ENCODE data around the gene KANK4.

KANK4 gene

GRCh38 chr1:62280960-62281465, 38.2 kb downstream of the KANK4 start:
- no peak for DNase-seq (ENCODE audit: extremely low spot score)
- TF ChIP-seq ARNT (IDR thresholded peaks at IDR 0.05) (no peak), L3MBTL2 (conservative IDR thresholded peaks at IDR 0.05) (0 out of 2 replicates have a peak, but pooled peaks have one; percentile 8), SUZ12 (IDR thresholded peaks at IDR 0.05) (no peak), SP1 (IDR thresholded peaks at IDR 0.05) (no peak), TARDBP (IDR thresholded peaks at IDR 0.05) (no peak), LEF1 (IDR thresholded peaks at IDR 0.05; ENCODE audit: borderline replicate concordance) (no peak)
- POLR2A ChIA-PET = no interaction called here
- CTCF ChIA-PET = no interaction called here

GRCh38 chr1:62280150-62280549, 39.1 kb downstream of the KANK4 start:
- POLR2A ChIA-PET = interaction anchor here (0.6 kb wide), 1 partner anchor 62 kb away, joined by 3 read pairs; no protein-coding TSS in a partner anchor
- DNase-seq (ENCODE audit: extremely low spot score) = no peak
- TF ChIP-seq FOXK2 (IDR thresholded peaks at IDR 0.05) = no peak
- CTCF ChIA-PET = interaction anchor here (1.9 kb wide), 1 partner anchor 14 kb away, joined by 5 read pairs; no protein-coding TSS in a partner anchor

- POLR2A ChIA-PET = no interaction called here
- TF ChIP-seq PKNOX1 (IDR thresholded peaks at IDR 0.05) = no peak
- CTCF ChIA-PET = no interaction called here
- no peak for DNase-seq (ENCODE audit: extremely low spot score)
These were observed 42.4 kb downstream of the KANK4 start for GRCh38 chr1:62276791-62277190.

GRCh38 chr1:62274496-62275485, 44.4 kb downstream of the KANK4 start:
- POLR2A ChIA-PET = no interaction called here
- no peak for DNase-seq (ENCODE audit: extremely low spot score)

GRCh38 chr1:62273953-62274352, 45.3 kb downstream of the KANK4 start:
- TF ChIP-seq FOXK2 (IDR thresholded peaks at IDR 0.05) (no peak), SUZ12 (IDR thresholded peaks at IDR 0.05) (no peak), BHLHE40 (IDR thresholded peaks at IDR 0.05; ENCODE audit: borderline replicate concordance) (no peak)
- DNase-seq (ENCODE audit: extremely low spot score) = no peak
- ChIA-PET POLR2A (no interaction called here), CTCF (no interaction called here)

More at GRCh38 chr1:62274496-62275485, 44.4 kb downstream of the KANK4 start:
- TF ChIP-seq LEF1 (IDR thresholded peaks at IDR 0.05; ENCODE audit: borderline replicate concordance) = no peak
- TF ChIP-seq PKNOX1 (IDR thresholded peaks at IDR 0.05) = no peak
- TF ChIP-seq ARNT (IDR thresholded peaks at IDR 0.05) = no peak
- TF ChIP-seq BHLHE40 (IDR thresholded peaks at IDR 0.05; ENCODE audit: borderline replicate concordance) = no peak
- TF ChIP-seq TARDBP (IDR thresholded peaks at IDR 0.05) = no peak
- no peak for TF ChIP-seq SP1 (IDR thresholded peaks at IDR 0.05)
- TF ChIP-seq CTBP1 (IDR thresholded peaks at IDR 0.05; ENCODE audit: borderline replicate concordance) = no peak
- no peak for TF ChIP-seq FOXM1 (IDR thresholded peaks at IDR 0.05; ENCODE audit: borderline replicate concordance)
- TF ChIP-seq ZNF384 (IDR thresholded peaks at IDR 0.05) = no peak
- TF ChIP-seq NFRKB (IDR thresholded peaks at IDR 0.05) = no peak
- no peak for TF ChIP-seq SUZ12 (IDR thresholded peaks at IDR 0.05)
- TF ChIP-seq FOXK2 (IDR thresholded peaks at IDR 0.05) = no peak
- no peak for TF ChIP-seq FOXA1 (IDR thresholded peaks at IDR 0.05)
- no peak for TF ChIP-seq HDGF (IDR thresholded peaks at IDR 0.05; ENCODE audit: borderline replicate concordance)
- TF ChIP-seq ELF4 (IDR thresholded peaks at IDR 0.05) = no peak
- no peak for TF ChIP-seq L3MBTL2 (conservative IDR thresholded peaks at IDR 0.05)
- CTCF ChIA-PET = no interaction called here

GRCh38 chr1:62271948-62272728, 47.1 kb downstream of the KANK4 start:
- CTCF ChIA-PET = no interaction called here
- POLR2A ChIA-PET = no interaction called here
- peak; percentile 53 for DNase-seq (ENCODE audit: extremely low spot score)
- TF ChIP-seq LEF1 (IDR thresholded peaks at IDR 0.05; ENCODE audit: borderline replicate concordance) (no peak), NFRKB (IDR thresholded peaks at IDR 0.05) (no peak), ZNF384 (IDR thresholded peaks at IDR 0.05) (no peak), SUZ12 (IDR thresholded peaks at IDR 0.05) (no peak), BHLHE40 (IDR thresholded peaks at IDR 0.05; ENCODE audit: borderline replicate concordance) (no peak)

- CTCF ChIA-PET = no interaction called here
- POLR2A ChIA-PET = no interaction called here
- DNase-seq (ENCODE audit: extremely low spot score) = no peak
- no peak for TF ChIP-seq FOXK2 (IDR thresholded peaks at IDR 0.05)
- TF ChIP-seq HDGF (IDR thresholded peaks at IDR 0.05; ENCODE audit: borderline replicate concordance) = no peak
- TF ChIP-seq NFRKB (IDR thresholded peaks at IDR 0.05) = no peak
- no peak for TF ChIP-seq SP1 (IDR thresholded peaks at IDR 0.05)
- TF ChIP-seq ARNT (IDR thresholded peaks at IDR 0.05) = no peak
These were observed 48.1 kb downstream of the KANK4 start for GRCh38 chr1:62271134-62271533.

Data from HEK293T (cell line).